Iris pigment epithelial cell (primary cell): ENCODE measurements around the gene GHR.
A peak's percentile ranks its signal among the peaks of the same experiment; 100 is the strongest.
"Not testable (repeated sequence)": the region's sequence is repeated elsewhere in the genome, so short reads cannot be mapped to it uniquely, and the experiment has no call there.

Source experiments
- DNase-seq: peaks from one replicate; pipeline ENCODE4 v3.0.0-alpha.2; 2011; ENCODE audit warnings: low read depth

Gene GHR

DNA sequence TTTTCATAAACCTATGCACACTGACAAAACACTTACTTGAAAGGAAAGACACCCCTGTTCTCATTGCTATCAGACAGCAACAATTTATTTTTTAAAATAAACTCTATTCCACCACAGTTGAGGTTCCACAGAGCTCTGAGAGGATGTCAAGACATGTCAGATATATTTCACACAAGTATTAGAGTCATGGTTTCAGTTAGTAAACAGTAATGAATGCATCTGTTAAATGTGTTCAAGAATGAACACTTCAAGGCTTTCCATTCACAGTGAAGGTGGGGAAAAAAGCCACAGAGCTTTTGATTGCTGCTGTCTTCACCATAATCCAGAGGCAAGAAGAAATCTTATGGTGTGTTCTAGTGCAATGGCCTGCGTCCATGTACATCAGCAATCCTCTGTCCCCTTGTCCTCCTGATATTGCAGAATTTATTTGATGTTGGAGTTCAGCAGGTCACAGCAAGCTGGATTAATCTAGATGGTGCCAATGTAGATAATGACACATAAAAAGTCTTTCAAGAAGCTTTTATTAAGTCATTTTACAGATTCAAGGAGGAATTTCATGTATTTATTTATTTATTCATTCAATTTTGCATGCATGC, 146.8 kb downstream of the GHR start:
- DNase-seq = no peak

DNA sequence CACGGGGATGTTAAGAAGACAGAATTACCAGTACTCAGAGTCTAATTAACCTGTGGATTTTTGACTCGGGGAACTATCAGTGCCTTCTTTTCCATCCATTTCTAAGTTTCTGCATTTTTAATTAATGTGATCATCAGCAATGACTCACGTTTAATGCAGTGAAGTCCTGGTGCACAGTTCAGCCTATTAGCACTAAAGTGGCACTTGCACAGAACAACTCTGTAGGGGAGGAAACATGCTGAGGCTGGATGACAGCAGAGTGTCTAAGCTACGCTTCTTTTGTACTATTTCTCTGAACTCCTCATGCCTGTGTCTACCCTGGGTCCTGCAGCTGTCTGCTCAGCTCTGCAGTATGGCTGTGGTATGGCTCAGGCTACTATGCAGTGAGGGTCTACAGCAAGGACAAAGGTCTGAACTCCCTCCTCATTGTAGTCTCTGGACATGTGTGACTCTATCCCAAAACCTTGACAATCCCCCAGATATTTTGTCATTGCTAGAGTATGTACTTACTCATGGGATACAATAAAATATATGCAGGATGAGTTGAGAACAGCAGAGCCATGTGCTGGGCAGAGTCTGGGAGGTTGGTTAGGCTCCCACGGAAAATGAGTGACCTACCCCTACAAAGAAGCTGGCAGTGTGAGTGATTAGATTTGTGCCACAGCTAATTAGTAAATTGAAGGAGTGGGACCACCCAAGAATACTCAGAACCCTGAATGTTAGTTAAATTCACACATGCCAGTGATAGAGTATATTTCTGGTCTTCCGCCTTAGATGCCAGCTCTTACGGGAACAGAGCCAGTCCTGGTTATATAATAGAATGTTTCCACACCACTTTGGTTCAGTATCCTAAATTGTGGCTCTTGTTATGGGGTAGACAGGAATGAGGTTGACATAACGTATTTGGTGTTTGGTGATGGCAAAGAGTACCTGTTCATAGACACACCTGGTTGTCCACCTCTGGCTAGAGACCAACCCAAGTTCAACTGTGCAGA, 148.0 kb downstream of the GHR start:
- DNase-seq = no peak

DNA sequence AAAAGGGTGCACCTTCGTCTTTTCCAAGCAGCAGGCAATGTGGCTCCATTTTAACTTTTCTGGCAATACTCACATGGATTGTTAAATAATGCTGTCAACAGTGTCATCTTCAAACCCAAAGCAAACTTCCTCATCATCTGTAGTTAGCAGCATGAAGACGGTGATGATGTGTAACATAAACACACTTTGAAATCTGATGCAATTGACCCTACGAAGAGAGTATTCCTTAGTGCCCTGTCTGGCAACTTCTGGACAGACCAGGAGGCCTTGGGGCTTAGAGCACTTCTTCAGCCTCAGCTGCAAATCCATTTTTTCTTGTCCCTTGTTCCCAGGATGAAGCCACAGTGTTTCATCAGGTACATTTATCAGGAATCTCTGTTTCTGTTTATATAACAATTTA, 149.1 kb downstream of the GHR start:
- DNase-seq = no peak

DNA sequence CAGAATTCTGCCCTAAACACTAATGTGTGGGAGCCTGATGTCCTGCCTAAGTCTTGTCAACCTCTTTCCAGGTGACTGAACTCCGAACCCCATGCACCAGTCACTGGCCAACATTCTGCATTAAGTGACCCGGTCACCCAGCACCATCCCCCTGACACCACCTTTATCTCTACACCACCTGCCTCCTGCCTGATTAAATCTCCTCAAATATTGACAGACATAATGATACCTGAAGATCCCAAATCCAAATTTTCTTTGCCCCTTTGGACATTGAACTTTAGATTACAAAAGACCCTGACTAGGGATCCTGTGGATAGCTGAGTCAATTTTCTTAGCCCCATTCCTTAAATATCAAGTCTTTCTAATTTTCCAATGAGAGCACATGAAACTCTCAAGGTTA, 150.1 kb downstream of the GHR start:
- no peak for DNase-seq

DNA sequence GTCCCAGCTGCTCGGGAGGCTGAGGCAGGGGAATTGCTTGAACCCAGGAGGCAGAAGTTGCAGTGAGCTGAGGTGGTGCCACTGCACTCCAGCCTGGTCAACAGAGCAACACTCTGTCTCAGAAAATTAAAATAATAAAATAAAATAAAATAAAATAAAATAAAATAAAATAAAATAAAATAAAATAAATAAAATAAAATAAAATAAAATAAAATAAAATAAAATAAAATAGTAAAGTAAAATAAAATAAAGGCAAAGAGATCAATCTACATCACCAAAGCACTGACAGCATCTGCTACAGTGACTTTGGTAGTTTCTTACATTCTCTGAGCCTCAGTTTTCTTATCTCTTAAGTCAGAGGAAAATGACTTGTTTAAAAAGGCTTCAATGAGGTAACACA, 152.7 kb downstream of the GHR start:
- DNase-seq = not testable (repeated sequence)

DNA sequence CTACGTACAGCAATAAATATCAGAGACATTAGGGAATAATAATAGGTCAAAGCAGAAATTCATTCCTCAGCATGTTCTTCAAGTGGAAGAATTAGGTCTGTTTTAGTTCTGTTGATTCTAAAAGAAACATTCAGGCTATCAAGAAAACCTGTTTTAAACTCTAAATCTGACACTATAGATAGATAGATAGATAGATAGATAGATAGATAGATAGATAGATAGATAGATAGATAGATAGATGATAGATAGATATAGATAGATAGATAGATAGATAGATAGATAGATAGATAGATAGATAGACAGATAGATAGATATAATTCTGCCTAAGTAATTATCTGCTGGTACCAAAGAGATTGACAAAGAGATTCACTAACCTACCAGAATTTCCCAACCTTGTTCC, 155.7 kb downstream of the GHR start:
- DNase-seq = not testable (repeated sequence)

DNA sequence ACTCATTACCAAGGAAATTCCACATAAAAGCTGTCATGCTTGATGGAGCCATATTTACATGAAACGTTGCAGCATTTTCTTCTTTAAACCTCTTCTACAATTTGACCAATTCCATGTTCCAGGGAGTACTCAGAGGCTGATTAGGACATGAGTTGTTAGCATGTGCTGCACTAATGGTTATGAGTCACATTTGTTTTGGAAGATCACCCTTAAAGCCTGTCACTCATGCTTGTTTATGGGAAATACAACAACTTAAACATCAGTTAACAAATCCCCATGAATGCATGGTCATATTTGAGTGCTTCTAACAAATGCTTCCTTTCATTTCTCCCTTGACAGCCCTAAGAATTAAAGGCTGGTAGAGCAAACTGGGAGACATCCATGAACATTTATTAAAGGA, 156.1 kb downstream of the GHR start:
- DNase-seq = no peak

DNA sequence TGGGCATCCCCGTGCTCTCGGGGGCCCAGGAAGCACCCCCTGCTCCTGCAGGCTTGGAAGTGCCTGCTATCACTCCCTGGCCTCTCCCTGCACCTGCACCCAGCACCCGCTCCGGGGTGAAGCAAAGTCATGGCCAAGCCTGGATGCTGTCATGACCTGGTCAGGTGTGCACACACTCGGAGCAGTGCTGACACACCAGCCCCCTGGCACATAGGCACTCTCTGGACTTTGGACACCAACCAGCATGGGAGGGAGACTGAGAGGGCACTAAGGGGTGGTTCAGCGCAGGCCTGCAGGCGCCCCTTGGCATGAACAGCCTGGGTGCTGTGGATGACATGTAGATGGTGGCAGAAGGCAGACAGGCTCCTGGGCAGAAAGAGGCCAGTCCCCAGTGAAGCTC, 158.6 kb downstream of the GHR start:
- no peak for DNase-seq

DNA sequence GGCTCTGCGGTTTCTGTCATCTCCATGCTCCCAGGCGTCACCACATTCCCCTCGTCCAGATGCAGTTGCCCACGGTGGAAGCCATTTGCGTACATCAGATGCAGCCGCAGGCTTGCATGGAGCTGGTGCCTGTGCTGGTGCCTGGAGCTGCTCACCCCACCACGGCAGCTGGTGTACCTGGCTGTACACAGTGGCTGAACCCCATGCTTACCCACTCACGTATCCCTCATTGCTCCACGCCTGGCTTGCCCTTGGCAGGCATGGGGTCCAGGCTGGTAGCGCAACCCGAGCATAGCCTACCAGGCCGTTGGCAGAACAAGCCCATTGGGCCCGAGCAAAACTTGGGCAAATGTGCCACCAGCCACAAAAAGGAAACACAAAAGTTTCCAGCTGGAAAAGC, 159.5 kb downstream of the GHR start:
- DNase-seq = no peak

DNA sequence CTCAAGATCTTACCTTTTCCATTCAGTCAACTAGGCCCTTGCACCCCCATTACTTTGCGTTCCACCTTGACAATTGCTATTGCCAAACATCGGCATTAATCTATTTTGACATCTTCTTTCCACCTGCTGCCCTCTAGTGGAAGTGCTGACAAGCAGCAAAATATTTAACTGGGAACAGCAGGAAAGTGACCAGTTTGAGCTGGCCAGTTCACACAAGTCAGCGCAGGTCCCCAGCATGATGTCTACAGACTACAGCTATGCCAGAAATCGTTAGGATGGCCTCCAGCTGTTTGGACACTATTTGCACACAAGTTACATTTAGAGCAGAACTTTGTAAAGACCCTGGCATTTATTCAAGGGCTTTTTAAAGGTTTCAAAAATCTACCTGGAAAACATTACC, 160.1 kb downstream of the GHR start:
- DNase-seq = peak; percentile 52

DNA sequence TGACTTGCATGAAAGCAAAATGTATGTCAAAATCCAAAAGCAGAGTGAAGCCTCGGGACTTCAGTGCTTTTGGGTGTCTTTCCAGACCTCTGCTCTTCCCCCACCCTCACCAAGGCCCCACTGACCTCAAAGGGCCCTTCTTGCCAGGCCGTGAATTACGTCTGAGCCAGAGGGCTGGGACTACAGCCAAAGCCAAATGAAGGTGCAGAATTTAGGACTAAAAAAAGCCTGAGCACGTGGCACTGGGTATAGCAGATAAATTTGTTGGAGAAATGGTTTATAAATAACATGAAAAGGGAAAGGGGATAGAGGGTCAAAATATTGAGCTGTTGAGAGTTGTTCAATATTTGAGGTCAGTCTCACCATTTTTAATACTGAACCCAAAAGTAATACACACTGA, 163.4 kb downstream of the GHR start:
- no peak for DNase-seq

DNA sequence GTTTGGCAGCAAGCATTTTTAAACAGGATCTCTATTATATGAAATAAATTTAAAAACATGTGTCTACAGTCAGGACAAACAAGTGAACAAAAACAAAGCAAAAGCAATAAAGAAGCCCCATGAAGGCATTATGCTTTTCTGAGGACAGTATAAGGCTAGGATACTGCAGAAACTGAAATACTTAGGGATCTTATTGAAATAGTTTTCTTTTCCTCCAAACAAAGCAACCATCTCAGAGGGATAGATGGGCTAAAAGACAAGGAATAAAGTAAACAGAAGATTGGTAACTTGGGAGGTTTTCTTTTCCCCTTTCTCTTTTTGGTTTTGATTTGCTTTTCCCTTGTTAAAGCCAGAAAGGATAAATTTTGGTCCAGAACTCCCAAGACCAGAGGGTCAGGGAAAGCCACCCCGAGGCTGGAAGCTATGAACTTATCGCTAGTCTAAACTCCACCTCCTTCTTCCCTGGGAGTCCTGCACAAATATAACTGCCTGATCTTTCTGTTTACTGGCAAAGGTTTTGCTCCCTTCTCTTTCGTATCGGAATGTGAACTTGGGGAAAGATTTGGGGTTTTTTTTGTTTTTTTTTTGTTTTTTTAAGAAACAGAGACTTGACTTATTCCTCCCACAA, 164.0 kb downstream of the GHR start:
- no peak for DNase-seq

DNA sequence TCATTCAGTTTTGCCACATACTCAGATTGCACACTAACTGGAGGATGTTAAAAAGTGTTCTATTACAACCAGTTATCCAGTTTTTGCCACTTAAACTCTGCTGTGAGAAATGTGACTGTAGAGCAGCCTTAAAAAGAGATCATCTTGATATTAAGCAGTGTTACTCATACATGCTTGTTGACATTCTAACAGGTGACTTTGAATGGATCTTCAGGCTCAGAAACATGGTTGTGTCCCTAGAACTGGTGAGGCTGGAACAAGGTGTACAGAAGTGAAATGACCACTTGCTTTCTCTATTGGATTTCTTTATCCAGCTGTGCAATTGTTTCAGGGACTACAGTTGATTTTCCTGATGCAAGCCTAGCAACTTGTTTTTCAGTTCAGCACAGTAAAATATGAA, 167.3 kb downstream of the GHR start:
- DNase-seq = no peak

DNA sequence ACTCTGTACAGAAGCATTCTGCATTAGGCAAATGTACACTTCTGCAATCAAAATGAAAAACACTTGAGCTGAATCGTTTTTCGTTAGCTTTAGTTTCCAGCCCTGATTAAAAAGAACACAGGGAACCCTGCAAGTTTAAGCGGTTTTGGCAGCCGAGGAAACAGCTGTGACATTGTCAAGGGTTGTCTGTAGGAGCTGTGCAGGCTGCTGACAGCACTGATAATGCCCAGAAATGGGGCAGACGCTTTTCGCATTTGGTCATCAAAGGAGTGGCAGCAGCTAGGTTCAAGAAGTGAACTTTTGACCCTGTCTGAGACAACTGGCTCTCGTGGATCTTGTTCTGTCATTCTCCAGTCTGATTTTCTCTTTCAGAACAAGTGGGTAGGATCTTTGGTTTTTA, 167.8 kb downstream of the GHR start:
- DNase-seq = no peak

DNA sequence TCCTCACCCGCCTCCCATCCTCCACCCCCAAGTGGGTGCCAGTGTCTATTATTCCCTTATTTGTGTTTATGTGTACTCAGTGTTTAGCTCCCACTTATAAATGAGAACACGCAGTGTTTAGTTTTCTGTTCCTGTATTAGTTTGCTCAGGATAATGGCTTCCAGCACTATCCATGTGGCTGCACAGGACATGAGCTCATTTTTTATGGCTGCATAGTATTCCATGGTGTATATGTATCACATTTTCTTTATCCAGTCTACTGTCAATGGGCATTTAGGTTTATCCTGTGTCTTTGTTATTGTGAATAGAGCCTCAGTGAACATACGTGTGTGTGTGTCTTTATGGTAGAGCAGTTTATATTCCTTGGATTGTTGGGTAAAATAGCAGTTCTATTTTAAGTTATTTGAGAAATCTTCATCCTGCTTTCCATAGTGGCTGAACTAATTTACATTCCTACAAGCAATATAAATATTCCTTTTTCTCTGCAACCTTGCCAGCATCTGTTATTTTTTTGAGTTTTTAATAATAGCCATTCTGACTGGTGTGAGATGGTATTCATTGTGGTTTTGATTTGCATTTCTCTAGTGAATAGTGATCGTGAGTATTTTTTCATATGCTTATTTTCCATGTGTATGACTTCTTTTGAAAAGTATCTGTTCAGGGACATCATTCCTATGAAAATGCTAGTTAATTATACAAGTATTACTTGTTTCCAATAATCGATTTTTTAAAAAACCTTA, 169.3 kb downstream of the GHR start:
- DNase-seq = no peak

DNA sequence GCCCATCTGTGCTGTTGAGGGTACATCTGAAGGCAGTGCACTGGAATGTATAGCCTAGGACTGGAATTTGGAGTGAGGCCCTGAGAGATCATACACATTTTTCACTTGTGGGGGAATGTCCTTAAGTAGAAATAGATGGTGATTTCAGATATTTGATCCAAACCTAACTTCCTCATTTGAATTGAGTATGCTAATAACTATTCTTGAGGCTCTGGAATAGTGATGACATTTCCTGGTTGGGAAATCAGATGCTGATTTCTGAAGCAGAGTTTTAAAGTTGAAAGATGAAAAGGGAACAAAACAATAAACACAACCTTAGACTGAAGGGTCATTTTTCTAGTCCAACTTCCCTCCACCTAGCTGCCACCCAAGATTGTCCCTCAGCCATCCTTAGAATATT, 170.4 kb downstream of the GHR start:
- DNase-seq = no peak

DNA sequence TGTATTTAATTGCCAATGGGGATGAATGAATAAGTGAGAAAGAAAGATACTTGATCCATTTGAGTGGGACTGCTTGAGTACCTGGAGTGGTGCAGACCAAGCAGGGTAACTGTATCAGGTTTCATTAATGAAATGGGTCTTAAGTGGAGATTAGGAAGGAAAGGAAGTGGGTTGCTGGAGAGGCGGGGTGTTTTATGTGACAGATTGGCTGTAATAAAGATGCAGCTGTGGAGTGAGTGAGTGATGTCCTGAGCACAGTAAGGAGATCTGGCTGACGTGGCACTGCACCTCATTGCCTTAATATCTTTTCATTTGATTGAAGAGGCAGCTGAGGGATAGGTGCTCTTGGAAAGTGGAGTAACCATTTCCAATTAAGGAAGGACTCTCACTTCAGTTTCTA, 172.4 kb downstream of the GHR start:
- no peak for DNase-seq

DNA sequence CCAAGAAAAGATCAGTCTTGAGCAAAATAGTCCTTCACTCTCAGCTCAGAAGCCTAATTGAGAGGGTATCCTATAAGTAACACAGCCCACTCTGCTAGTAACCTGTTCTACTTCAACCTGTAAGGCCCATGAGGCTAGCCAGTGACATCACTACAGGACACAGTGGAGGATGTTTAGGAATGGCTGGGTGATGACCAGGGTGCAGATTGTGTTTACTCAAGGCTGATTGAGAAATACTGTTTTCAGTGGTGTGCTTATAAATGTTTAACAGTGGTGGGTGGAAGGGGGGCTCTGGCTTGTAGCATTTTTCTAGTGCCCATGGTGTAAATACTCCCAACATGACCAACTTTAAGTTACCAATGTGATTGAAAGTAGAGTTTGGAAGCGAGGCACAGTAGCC, 173.6 kb downstream of the GHR start:
- DNase-seq = no peak

DNA sequence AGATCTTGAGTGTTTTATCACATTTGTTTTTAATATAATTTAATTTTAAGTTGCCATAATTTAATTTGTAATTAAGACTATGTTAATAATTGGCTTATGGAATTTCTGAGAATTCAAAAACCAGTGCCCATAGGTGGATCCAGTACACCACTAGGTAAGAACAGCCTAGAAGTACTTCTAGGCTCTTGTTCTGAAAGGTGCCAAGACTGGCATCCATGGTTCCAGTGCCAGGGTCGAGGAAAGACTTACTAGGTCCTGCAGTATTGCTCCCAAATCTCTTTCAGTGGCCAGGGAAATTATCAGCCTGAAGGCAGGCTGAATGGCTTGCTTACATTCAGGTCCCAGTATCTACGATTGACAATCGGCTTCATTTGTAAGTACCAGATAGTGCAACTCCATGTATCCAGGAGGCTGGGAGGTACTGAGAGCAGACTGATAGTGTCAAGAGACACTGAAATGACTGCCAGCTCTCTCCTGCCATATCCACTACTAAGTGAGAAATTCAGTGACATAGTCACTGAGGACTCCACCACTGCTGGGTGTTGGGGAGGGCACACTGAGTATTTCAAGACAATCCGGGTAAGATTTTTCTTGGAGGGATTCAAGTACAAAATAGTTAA, 174.2 kb downstream of the GHR start:
- no peak for DNase-seq

DNA sequence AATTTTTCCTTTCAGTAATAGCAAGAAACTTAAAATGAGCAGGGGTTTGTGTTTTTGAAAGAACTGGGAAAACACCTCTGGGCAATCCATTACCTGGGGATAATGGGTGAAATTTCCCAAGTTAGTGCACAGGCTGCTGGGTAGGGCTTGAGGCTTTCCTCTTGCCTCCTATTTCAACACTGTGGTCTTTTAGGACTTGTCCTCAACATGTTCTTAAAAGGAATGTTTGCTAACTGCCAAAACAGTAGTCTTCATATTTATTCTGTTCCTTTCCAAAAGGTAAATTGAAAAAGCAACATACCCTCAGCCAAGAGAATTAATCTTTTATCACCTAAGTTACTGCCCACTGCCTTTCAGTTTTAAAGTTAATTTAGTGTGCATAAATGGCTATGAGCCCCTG, 175.1 kb downstream of the GHR start:
- DNase-seq = no peak

DNA sequence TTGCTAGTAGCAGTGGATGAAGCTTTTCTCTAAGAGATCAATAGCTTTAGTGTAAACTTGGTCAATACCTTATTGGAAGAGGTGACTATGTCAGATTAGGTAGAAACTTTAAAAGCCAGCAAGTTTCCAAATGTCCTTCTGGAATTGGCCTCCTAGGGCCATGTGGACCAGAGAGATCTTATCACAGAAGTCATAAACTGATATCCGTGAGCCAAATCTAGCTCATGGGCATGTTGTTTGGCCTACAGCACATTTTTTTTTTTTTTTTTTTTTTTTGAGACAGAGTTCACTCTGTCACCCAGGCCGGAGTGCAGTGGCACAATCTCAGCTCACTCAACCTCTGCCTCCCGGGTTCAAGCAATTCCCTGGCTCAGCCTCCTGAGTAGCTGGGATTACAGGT, 175.9 kb downstream of the GHR start:
- DNase-seq = no peak

DNA sequence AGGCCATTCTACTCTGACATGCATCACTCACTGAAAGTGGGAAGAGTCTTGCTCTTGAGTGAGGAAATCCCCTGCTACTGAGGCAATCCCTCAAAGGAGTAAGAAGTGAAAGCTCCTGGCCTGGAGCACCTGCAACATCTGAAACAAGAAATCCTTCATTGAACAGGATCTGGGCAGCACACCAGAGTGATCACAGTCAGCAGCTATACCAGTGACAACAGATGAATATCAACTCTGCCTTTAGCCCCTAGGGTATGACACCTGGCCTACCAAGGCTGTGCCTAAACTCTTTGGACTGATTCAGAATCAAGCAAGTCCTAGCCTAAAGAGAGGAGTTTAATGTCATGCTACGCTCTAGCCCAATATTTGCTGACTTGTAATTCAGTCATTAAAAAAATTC, 177.2 kb downstream of the GHR start:
- no peak for DNase-seq
